GM18517 (cell line): ENCODE data around the gene RCBTB1.
A peak's percentile ranks its signal among the peaks of the same experiment; 100 is the strongest.
"Not testable (repeated sequence)": the region's sequence is repeated elsewhere in the genome, so short reads cannot be mapped to it uniquely, and the experiment has no call there.

Source experiments
- ATAC-seq: cut with Tn5 transposase; IDR thresholded peaks from one replicate; pipeline ENCODE4 v1.9.1; 2021; ENCODE audit warnings: mild to moderate bottlenecking, moderate library complexity; ENCODE audit not compliant: unreplicated experiment

RCBTB1 gene

GRCh38 chr13:49585220-49586157 lies at the start of gene RCBTB1:
RCBTB1 (minus strand) TSS chr13:49585558; CDS start chr13:49567279, 18,279 bp downstream.
- ATAC-seq, result peak; percentile 72

- ATAC-seq, result no peak
Observed at GRCh38 chr13:49633710-49634109, 48.4 kb upstream of the RCBTB1 start.

GRCh38 chr13:49632156-49632555 lies 46.8 kb upstream of the RCBTB1 start:
- no peak for ATAC-seq

- no peak for ATAC-seq
Observed at GRCh38 chr13:49630580-49630979, 45.2 kb upstream of the RCBTB1 start.

- ATAC-seq, result no peak
Observed at GRCh38 chr13:49629947-49630346, 44.6 kb upstream of the RCBTB1 start.

- no peak for ATAC-seq
Observed at GRCh38 chr13:49629196-49629938, 44.0 kb upstream of the RCBTB1 start.

GRCh38 chr13:49627831-49628652 lies 42.7 kb upstream of the RCBTB1 start, which contains the start of gene ARL11:
ARL11 (plus strand) TSS chr13:49628507; CDS start chr13:49630448, 1,941 bp downstream.
- peak; percentile 94 for ATAC-seq

GRCh38 chr13:49625392-49626079 lies 40.2 kb upstream of the RCBTB1 start:
- no peak for ATAC-seq

- no peak for ATAC-seq
Observed at GRCh38 chr13:49624229-49624628, 38.9 kb upstream of the RCBTB1 start.

- ATAC-seq, result no peak
Observed at GRCh38 chr13:49622174-49622946, 37.0 kb upstream of the RCBTB1 start.

- no peak for ATAC-seq
Observed at GRCh38 chr13:49620170-49620621, 34.8 kb upstream of the RCBTB1 start.

GRCh38 chr13:49616676-49617065 lies 31.3 kb upstream of the RCBTB1 start:
- no peak for ATAC-seq

GRCh38 chr13:49615836-49616675 lies 30.7 kb upstream of the RCBTB1 start:
- no peak for ATAC-seq

GRCh38 chr13:49612042-49612441 lies 26.7 kb upstream of the RCBTB1 start:
- ATAC-seq, result not testable (repeated sequence)

- ATAC-seq, result no peak
Observed at GRCh38 chr13:49610176-49610575, 24.8 kb upstream of the RCBTB1 start.

GRCh38 chr13:49608651-49609331 lies 23.4 kb upstream of the RCBTB1 start:
- no peak for ATAC-seq

- ATAC-seq, result no peak
Observed at GRCh38 chr13:49607761-49608160, 22.4 kb upstream of the RCBTB1 start.
